Activated CD4-positive, alpha-beta T cell treated with anti-CD3 and anti-CD28 coated beads for 48 hours (primary cell): ENCODE measurements around the gene NRBP1.
"Not testable (repeated sequence)": the region's sequence is repeated elsewhere in the genome, so short reads cannot be mapped to it uniquely, and the experiment has no call there.

Experiments
- DNase-seq: peaks from one replicate; pipeline ENCODE4 v3.0.0-alpha.2; 2020

The NRBP1 gene

DNA sequence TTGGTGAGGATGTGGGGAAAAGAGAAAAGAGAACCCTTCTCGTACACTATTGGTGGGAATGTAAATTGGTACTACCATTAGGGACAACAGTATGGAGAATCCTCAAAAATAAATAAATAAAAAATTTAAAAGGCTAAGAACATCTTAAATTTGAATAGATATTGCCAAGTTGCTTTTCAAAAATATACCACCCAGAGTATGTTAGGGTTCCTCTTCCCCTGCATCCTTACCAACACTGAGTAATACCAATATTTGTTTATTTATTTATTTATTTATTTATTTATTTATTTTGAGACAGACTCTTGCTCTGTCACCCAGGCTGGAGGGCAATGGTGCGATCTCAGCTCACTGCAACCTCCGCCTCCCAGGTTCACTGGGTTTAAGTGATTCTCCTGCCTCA is 5.5 kb upstream of the NRBP1 start:
- no peak for DNase-seq

DNA sequence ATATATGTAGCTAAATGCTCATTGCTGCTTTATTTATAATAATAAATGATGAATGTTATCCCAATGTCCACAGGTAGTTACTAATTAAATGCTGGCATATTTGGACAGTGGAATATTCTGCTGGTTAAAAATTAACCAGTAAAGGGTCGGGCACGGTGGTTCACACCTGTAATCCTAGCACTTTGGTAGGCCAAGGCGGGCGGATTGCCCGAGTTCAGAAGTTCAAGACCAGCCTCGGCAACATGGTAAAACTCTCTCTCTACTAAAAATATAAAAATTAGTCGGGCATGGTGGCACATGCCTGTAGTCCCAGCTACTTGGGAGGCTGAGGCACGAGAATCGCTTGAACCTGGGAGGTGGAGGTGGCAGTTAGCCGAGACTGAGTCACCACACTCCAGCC is 3.4 kb upstream of the NRBP1 start:
- not testable (repeated sequence) for DNase-seq

DNA sequence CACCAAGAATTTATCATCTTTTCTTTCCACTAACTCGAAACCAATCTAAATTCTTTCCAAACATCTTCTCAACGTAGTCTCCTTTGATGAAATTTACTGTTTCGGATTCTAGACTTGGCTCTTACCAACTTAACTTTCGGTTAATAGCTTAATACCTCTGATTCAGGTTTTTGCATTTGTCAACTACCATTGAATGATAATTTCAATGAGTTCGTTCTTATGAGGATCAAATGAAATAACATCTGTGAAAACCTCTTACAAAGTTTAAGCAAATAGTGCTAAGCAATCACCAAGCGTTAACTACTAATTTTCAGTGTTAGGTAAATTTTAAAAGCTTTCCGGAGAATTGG is 593 bp upstream of the NRBP1 start:
- no peak for DNase-seq

DNA sequence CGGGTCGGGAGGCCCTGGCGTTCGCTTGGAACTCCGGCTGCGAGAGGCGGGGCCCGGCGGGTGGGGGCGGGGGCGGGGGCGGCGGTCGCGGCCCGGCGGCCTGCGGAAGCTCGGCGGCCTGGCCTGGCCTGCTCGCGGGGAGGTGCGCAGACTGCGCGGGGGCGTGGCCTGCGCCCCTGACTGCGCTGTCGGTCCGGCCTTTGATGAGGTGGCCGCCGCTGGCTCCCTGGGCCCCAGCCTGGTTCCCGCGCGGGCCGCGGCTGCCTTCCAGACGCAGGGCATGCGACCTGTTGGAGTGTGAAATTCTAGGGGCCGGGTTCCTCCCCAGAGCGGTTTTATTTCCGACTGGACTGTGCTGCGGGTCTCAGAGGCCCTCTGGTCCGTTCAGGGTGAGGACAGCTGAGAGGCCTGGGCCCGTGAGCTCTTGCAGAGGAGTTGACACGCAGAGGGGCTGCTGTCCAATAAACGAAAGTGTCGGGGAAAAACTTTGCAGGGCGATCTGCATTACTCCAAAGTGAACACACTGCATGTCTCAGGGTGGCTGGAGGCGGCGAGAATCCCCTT is 629 bp downstream of the NRBP1 start:
- peak; percentile 80 for DNase-seq

DNA sequence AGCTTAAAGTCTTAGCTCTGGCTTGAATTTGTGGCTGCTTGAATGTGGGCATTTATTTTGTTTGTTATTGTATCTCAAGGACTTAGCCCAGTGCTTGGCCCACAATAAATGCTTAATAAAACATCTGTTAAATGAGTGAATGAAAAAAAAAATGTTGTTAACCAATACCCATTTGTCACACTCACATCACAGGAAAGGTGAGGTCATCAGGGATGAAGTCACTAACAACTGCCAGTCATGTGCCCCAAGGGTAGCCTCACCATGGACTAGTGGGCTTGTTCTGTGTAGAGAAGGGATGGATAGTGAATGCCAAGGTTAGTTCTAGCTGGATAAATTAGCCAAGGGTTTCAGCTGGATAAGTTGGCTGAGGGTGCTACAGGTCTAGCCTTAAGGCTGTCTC is 3.0 kb downstream of the NRBP1 start:
- DNase-seq, result peak; percentile 44

DNA sequence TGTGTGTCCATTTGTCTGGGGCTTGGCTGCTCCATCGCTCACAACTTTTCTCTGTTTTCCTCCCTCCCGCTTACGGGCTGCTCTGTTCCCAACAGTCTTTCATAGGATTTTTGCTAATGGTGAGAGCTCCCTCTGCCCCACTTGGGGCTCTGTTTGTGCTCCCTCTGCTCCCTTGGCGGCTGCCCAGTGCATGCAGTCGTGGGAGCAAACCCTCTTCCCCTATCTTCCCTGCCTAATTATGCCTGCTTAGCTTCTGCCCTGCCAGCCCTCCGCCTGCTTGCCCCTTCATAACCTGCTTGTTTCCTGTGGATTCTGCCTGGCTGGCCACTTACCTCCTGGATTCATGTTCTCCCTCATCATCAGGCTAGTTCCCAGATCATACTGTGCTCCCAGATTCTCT is 7.2 kb downstream of the NRBP1 start:
- DNase-seq, result no peak

DNA sequence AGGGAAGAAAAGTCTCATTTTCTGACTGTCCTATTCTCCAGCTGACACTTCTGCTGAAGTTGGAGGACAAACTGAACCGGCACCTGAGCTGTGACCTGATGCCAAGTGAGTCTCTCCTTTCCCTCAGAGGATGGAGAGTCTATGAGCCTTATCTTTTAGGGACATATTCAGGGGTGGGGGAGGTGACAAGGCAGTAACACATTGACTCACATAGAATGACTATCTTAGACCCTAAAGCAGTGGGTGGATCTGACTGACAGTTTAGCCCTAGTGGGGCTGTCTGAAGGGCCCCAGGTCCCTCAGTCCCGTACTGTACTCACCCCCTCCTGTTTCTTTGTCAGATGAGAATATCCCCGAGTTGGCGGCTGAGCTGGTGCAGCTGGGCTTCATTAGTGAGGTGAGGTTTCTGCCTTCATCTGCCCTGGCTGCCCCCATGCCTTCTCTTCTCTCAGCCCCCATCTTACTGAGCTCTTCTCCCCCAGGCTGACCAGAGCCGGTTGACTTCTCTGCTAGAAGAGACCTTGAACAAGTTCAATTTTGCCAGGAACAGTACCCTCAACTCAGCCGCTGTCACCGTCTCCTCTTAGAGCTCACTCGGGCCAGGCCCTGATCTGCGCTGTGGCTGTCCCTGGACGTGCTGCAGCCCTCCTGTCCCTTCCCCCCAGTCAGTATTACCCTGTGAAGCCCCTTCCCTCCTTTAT is 12.9 kb downstream of the NRBP1 start:
- no peak for DNase-seq

DNA sequence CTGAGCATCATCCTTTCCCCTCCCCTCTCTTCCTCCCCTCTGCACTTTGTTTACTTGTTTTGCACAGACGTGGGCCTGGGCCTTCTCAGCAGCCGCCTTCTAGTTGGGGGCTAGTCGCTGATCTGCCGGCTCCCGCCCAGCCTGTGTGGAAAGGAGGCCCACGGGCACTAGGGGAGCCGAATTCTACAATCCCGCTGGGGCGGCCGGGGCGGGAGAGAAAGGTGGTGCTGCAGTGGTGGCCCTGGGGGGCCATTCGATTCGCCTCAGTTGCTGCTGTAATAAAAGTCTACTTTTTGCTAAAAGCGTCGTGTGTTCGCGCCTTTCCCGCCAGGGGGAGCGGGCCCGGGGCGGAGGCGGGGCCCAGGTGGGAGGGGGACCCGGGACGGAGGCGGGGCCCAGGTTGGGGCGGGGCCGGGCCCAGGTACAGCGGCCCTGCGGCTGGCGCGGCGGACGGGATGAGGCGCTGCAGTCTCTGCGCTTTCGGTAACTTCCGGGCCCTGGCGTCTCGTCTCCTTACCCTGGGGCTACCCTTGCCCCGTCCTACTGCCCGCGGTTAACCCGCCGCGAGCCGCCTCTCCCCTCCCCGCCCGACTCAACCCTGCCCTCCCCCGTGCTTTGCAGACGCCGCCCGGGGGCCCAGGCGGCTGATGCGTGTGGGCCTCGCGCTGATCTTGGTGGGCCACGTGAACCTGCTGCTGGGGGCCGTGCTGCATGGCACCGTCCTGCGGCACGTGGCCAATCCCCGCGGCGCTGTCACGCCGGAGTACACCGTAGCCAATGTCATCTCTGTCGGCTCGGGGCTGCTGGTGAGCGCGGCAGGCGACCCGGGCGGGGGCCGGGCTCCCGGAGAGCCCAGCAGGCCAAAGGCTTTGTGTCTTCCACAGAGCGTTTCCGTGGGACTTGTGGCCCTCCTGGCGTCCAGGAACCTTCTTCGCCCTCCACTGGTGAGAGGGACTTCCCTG is 13.8 kb downstream of the NRBP1 start, which contains the start of gene KRTCAP3:
KRTCAP3 (plus strand) TSS at position 424 of the 962 bp plus-strand sequence; CDS start at position 456, 32 bp downstream.
- DNase-seq, result peak; percentile 43

DNA sequence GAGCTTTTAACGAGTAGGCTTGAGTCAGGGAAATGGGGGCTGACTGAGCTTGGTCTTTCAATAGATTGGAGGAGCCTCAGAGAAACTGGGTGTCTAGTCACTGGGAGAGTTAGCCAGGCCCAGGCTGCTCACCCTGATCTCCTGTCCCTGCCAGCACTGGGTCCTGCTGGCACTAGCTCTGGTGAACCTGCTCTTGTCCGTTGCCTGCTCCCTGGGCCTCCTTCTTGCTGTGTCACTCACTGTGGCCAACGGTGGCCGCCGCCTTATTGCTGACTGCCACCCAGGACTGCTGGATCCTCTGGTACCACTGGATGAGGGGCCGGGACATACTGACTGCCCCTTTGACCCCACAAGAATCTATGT is 14.5 kb downstream of the NRBP1 start:
- DNase-seq, result no peak

DNA sequence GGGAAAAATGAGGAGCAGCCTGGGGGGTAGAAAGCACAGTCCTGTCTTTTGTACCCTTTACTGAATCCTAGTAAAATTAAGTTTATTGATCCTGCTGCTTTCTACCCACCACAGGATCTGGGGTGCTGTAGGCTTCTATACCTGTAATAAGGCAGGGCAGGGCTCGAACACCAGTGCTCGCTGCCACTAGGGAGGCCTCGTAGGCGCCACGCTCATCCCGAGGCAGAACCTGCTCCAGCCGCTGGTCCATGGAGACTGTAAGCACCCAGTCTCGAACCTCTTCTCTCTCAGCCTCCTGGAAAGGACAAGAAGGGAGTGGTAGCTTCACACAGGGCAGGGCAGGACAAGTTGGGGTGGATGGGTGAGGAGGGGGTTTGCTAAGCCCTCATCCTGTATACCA is 16.7 kb downstream of the NRBP1 start:
- DNase-seq, result no peak

DNA sequence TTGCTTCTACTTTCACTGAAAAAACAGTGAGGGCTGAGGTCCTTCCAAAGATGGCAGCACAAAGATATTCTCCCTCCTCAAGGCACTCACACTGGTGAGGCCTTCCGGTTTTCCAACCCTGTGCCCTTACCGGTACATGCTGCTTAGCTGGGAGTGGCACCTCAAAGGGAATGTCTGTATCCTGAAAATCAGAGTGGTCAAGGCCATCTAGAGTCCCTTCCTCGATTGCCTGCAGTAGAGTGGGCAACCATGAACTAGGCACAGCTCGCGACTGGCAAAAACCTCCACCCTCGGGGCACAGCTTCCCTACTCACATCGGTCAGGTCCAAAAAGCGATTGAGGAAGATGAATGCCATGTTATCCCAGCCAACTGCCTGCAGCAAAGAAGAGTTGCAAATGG is 17.2 kb downstream of the NRBP1 start:
- DNase-seq, result no peak

DNA sequence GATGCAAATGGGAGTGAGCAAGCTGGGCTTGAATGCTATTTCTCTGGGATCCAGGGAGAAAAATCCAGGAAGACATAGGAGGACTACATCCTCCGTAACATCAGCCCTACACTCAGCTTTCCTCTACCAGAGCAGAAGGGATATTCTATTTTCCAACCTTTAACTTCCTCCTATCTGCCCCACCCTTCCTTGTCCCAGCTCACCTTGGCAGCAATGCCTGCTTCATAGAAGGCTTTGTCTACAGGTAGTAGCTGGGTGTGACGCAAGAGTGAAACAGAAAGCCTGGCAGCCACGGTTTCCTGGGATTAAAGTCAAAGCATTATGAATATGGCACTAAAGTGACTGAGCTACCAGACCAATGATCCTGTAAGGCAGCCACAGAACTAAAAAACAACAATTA is 17.6 kb downstream of the NRBP1 start:
- peak; percentile 21 for DNase-seq

DNA sequence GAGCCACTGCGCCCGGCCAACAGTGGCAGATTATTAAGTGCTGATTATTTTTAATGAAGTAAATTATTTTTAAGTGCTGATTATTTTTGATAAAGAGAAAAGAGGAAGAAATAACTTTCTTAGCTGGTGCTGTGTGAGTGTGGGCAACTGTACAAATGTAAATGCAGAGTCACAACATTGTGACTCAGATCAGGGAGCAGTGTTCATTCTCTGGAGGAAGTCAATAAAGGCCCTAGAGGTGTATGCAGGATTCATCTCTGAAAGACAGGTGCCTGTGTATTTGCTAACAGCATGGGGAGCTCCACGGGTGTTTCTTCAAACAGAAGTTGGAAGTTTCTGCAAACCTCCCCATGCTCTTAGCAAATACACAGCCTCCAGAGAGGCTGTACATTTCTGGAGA is 19.9 kb downstream of the NRBP1 start:
- no peak for DNase-seq

DNA sequence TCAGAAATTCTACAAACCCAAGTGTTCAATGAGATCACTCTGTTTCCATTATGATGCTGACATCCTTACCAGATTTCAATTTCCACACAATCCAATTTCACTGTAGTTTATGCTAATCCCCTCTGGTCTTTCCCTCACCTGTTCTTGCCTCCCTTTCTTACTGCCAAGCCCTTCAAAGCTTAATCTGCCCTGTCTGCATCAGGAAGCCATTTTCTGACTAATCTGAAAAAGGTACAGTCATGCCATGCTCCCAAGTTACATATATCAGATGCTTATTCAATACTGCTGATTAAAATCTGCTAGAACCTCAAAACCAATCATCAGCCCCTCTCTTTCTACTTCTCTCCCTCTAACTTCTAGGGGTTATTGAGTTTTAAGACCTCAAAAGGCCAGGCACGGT is 22.7 kb downstream of the NRBP1 start:
- DNase-seq, result no peak

DNA sequence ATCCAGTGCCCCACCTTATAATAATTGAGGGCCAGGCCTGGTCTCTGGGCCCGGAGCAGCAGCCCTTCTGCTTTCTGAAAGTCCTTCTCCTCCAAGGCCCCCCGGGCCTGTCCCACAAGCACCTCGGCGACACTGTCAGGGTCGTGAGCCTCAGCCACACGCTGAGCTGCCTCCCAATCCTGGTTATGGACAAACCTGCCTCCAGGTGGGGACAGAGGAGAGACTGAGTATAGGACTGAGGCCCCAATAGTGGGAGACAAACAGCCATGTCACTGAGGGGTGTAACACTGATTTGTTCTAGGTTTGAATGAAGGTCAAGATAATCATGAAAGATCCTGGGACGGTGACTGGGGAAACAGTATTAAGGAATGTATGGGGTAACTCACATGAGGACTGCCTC is 25.5 kb downstream of the NRBP1 start:
- no peak for DNase-seq

DNA sequence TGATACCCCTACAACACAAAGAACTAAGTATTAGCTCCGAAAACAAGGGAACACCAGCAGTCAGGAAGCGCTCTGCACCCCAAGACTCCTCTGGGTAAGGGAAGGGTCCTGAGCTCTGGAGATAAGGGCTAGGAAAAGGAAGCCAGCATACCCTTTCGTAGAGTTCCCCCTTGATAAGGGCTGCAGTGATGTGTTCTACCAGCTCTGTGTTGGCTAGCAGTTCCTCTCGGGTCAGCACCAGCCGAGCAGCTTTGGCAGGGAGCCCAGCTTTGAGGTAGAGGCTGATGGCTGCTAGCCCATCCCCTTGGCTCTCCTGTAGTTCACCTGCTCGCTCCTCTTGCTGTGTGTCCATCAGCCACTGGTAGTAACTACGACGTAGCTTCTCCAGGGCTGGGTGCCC is 32.7 kb downstream of the NRBP1 start:
- no peak for DNase-seq

DNA sequence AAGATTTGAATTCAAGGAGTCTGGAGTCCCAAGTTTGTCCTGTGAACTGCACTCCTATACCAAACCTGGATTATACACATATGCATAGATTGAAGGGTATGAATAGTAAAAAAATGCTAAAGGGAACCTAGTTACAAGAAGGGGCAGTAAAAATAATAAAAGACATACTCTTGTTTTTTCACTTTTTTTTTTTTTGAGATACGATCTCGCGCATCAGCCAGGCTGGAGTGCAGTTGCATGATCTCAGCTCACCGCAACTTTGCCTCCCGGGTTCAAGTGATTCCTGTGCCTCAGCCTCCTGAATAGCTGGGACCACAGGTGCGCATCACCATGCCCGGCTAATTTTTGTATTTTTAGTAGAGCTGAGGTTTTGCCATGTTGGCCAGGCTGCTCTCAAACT is 36.0 kb downstream of the NRBP1 start:
- DNase-seq, result no peak

DNA sequence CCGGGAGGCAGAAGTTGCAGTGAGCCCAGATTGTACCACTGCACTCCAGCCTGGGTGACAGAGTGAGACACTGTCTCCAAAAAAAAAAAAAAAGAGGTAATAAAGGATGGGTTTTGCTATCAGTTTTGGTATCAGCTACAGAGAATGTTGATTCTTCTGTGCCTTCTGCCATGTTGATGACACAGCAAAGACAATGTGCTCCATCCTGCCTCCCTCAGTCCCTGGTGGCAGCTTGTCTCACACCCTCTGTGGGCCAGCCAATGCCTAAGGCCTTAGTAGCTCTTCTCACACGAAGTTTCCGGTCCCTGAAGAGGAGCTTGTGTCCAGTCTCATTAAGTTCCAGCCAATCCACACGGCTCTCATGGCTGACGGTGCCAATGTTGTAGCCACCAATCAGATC is 43.5 kb downstream of the NRBP1 start:
- no peak for DNase-seq

DNA sequence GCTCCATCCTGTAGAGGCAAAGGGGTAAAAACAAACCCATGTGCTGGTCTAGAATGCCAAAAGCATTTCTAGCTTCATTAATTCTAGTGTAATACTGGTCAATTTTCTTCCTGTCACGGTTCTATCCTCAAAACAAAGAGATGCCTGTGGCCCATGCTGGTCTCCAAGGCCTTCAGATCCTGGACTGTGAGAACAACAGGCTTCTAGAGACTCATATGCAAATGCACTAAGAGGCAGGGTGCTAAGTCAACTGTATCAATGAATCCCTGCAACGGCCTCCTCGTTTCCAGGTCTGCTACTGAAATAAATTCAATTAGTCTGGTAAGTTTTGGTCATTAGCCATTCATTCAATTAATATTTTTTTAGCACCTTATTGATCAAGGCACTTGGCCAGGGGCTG is 57.1 kb downstream of the NRBP1 start:
- DNase-seq, result no peak

DNA sequence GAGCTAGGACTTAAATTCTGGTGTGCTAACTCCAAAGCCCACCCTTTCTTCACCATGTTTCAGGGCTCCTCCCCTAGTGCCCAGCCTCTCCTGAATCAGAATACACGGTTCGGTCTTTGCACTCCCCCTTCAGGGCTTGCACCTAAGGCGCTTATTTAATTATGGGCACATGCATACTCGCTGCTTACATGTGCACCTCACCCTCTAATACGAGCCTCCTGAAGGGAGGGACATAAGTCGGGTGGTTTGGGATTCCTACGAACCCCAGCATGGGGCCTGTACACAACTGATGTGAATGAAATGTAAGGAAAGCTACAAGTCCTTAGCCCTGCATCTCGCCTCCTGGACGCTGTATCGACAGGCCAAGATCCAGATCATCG is 60.7 kb downstream of the NRBP1 start:
- no peak for DNase-seq

DNA sequence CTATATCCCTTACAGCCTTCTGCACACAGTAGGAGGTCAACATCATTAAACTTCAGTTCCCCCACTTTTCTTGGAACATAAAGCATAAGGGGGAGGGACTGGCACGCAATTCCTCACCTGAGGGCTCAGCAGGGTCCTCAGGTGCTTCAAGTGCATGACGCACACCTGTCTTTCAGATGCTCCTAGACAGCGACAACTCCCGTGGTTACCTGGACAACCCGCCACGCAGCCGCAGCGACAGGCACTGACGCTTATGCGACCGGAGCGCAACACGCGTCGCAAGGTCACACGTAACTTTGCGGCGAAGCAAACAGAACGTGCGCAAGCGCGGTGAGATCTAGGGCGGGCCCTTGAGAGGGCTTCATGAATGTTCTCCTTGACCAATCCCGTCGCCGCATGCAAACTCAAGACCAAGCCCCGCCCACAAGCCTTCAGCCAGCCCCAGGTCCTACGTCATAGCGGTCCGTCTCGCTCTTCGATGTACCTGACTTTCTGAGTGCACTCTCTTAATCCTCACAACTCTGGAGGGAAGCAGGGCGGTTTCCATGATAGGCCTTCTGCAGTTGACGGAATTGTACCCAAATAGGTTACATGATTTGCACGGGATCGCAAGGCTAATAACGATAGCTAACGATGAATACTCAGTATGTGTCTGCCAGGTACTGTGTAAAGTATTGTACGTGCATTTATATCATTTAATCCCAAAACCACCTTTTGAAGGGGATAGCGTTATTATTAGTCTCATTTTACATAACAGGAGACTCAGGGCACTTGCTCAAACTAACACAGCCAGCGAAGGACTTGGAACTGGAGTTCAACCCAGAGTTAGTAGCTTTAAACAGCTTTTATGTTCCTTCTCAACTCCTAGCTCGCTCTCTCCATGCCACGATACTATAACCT is 61.3 kb downstream of the NRBP1 start, which contains the start of gene IFT172:
IFT172 (minus strand) TSS at position 246 of the 900 bp plus-strand sequence; CDS start at position 156, 90 bp downstream.
- peak; percentile 100 for DNase-seq
